OCI-M2 (cell line): ENCODE data around the gene FSTL4.
"Not testable (repeated sequence)": the region's sequence is repeated elsewhere in the genome, so short reads cannot be mapped to it uniquely, and the experiment has no call there.

Experiments used
- DNase-seq: peaks from one replicate; lab custom pipeline; 2025; ENCODE audit not compliant: unreplicated experiment; lab: John Stamatoyannopoulos, UW

Gene FSTL4

GRCh38 chr5:133406977-133407632 lies 205.2 kb downstream of the FSTL4 start:
- no peak for DNase-seq

- DNase-seq = no peak
Measured at GRCh38 chr5:133406208-133406976, 205.9 kb downstream of the FSTL4 start.

GRCh38 chr5:133405275-133406034 lies 206.9 kb downstream of the FSTL4 start:
- no peak for DNase-seq

- DNase-seq = no peak
Measured at GRCh38 chr5:133404724-133405123, 207.6 kb downstream of the FSTL4 start.

- no peak for DNase-seq
Measured at GRCh38 chr5:133403741-133404364, 208.5 kb downstream of the FSTL4 start.

GRCh38 chr5:133402775-133403174 lies 209.6 kb downstream of the FSTL4 start:
- no peak for DNase-seq

- no peak for DNase-seq
Measured at GRCh38 chr5:133401731-133402347, 210.5 kb downstream of the FSTL4 start.

GRCh38 chr5:133400831-133401351 lies 211.4 kb downstream of the FSTL4 start:
- DNase-seq = no peak

- DNase-seq = no peak
Measured at GRCh38 chr5:133400120-133400519, 212.2 kb downstream of the FSTL4 start.

- DNase-seq = no peak
Measured at GRCh38 chr5:133399247-133399891, 213.0 kb downstream of the FSTL4 start.

- DNase-seq = no peak
Measured at GRCh38 chr5:133398646-133399101, 213.7 kb downstream of the FSTL4 start.

GRCh38 chr5:133397990-133398645 lies 214.2 kb downstream of the FSTL4 start:
- no peak for DNase-seq

GRCh38 chr5:133397348-133397747 lies 215.0 kb downstream of the FSTL4 start:
- no peak for DNase-seq

- DNase-seq = no peak
Measured at GRCh38 chr5:133396814-133397213, 215.5 kb downstream of the FSTL4 start.

GRCh38 chr5:133396187-133396741 lies 216.1 kb downstream of the FSTL4 start:
- DNase-seq = no peak

GRCh38 chr5:133395207-133395606 lies 217.1 kb downstream of the FSTL4 start:
- not testable (repeated sequence) for DNase-seq

GRCh38 chr5:133394477-133394817 lies 217.9 kb downstream of the FSTL4 start:
- DNase-seq = not testable (repeated sequence)

- no peak for DNase-seq
Measured at GRCh38 chr5:133393776-133394476, 218.4 kb downstream of the FSTL4 start.

GRCh38 chr5:133392448-133392847 lies 219.9 kb downstream of the FSTL4 start:
- DNase-seq = no peak
